Measurements from ENCODE around the gene ARL4A. TPM values are rescaled to one million over a fixed set of nuclear protein-coding genes. Genes with fewer than 3 reads are reported as not detected.

ARL4A gene
- total and polyA plus RNA-seq, 7 experiments from 2014 or later, result 5.5 to 97.4 (median 18.9) TPM

DNA sequence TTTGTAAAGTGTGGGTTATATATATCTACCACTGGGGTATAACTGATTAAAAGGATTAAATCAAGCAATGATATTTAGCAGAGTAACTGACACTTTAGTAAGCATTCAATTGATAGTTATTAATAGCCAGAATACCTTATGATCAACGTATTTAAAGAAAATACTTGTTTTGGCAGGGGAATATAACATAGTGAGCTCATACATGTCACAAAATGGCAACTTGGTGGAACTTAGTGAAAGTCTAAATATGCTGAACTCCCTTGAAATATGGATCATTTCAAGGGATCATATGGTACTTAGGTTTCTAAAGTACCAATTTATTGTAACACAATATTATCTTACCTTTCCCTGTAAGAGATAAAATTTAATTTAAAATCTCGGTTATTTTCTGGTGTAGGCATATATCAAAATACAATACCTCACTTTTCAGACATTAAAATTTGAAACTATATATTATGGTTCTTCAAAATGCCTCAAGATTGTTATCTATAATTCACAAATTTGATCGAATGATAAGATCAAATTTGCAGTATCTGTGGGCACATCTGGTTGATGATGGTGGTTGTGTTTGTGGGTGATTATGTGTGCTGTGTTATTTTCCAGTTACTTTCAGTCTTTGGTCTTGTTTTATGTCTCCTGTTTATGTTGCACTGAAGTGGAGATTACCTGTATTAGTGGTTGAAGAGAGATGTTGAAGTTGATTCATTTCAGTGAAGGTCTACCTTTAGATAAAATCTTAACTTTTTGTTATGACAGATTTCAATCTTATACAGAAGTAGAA, 5.2 kb downstream of the ARL4A start:
- intact Hi-C loops (cut with micrococcal nuclease), result no loop called here
- no peaks in the 10 kb centered on the region for H3K9me3 ChIP-seq (ENCODE audit: control insufficient read depth in 2 of 3, low read length in 3 of 3)
- DNase-seq, result no peak
- H3K36me3 ChIP-seq (ENCODE audit: control insufficient read depth in 2 of 3, insufficient read depth in 3 of 3, low read length in 3 of 3), result no peaks in the 10 kb centered on the region
- CTCF ChIA-PET, result no interaction called here
- Mint-ChIP-seq H3K4me1 (peaks cover 12 to 48% (median 17%) of the 10 kb centered on the region in 7 donors), H3K27me3 (no peaks in the 10 kb centered on the region), H3K27ac (no peak overlapping the region), H3K4me3 (no peak overlapping the region), H3K36me3 (peaks cover 0 to 10% (median 0%) of the 10 kb centered on the region in 5 donors), H3K9me3 (peaks cover 0 to 2% (median 0%) of the 10 kb centered on the region in 11 donors)
- no peak overlapping the region for H3K27ac ChIP-seq (ENCODE audit: low read depth, low read length)
- POLR2A ChIA-PET, result interaction anchor here (0.5 kb wide), 1 partner anchor 10 kb away, joined by 3 read pairs; no protein-coding TSS in a partner anchor
- ATAC-seq, result no peak
- no peak overlapping the region for H3K4me3 ChIP-seq (ENCODE audit: low read length)
- H3K4me1 ChIP-seq (ENCODE audit: control insufficient read depth in 2 of 2, insufficient read depth in 2 of 2, low read length in 2 of 2), result peaks cover 3 to 5% of the 10 kb centered on the region in 2 donors
- H3K27me3 ChIP-seq (ENCODE audit: control insufficient read depth in 2 of 2, insufficient read depth in 2 of 2, low read length in 2 of 2), result no peaks in the 10 kb centered on the region

DNA sequence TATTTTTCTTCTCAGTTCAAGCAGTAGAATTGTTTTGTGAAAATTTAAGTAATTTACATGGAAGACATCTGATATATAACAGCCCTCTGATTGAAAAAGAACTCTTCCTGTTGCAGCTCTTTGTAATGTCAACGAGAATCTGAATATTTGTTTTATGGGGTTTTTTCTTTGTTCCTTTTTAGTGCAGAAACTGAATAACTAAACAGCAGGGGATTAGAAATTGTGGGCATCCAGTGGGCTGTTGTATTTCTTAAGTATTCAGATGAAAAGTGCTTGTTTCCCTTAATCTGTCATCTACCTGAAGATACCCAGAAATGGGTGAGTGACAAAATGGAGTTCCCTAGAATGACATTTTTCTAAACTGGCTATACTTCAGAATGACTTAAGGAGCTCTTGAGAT, 7.4 kb downstream of the ARL4A start:
- ATAC-seq (no peak), DNase-seq (no peak)
- Mint-ChIP-seq H3K27ac (no peak overlapping the region), H3K36me3 (peaks cover 0 to 6% (median 0%) of the 10 kb centered on the region in 5 donors), H3K4me1 (peaks cover 1 to 31% (median 6%) of the 10 kb centered on the region in 7 donors), H3K4me3 (no peak overlapping the region), H3K27me3 (no peaks in the 10 kb centered on the region), H3K9me3 (peaks cover 0 to 2% (median 0%) of the 10 kb centered on the region in 11 donors)
- no peaks in the 10 kb centered on the region for H3K9me3 ChIP-seq (ENCODE audit: control insufficient read depth in 2 of 3, low read length in 3 of 3)
- ChIA-PET POLR2A (no interaction called here), CTCF (no interaction called here)
- H3K27ac ChIP-seq (ENCODE audit: low read depth, low read length), result no peak overlapping the region
- H3K4me1 ChIP-seq (ENCODE audit: control insufficient read depth in 2 of 2, insufficient read depth in 2 of 2, low read length in 2 of 2), result no peaks in the 10 kb centered on the region
- no peaks in the 10 kb centered on the region for H3K36me3 ChIP-seq (ENCODE audit: control insufficient read depth in 2 of 3, insufficient read depth in 3 of 3, low read length in 3 of 3)
- intact Hi-C loops (cut with micrococcal nuclease), result no loop called here
- no peak overlapping the region for H3K4me3 ChIP-seq (ENCODE audit: low read length)
- H3K27me3 ChIP-seq (ENCODE audit: control insufficient read depth in 2 of 2, insufficient read depth in 2 of 2, low read length in 2 of 2), result no peaks in the 10 kb centered on the region

DNA sequence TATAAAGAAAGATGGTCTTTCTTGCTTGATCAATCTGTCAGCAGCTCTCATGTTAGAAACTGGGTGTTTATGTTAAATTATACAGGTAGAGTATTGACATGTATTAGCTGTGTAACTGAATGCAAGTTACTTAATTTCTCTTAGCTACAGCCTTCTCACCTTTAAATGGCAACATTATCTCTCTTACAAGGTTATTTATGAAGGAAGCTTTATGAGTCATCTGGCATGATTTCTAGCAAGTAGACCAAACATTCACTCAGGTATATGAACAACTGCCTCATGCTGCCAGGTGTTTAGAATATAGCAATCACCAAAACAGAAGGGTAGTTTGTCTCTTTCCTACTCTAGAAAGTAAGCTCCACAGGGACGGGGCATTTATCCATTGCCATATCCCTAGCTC, 8.5 kb downstream of the ARL4A start:
- H3K4me3 Mint-ChIP-seq, result no peak overlapping the region
- Histone ChIP-seq H3K27me3 (ENCODE audit: control insufficient read depth in 2 of 2, insufficient read depth in 2 of 2, low read length in 2 of 2) (no peaks in the 10 kb centered on the region), H3K9me3 (ENCODE audit: control insufficient read depth in 2 of 3, low read length in 3 of 3) (no peaks in the 10 kb centered on the region), H3K27ac (ENCODE audit: low read depth, low read length) (no peak overlapping the region), H3K4me1 (ENCODE audit: control insufficient read depth in 2 of 2, insufficient read depth in 2 of 2, low read length in 2 of 2) (no peaks in the 10 kb centered on the region), H3K4me3 (ENCODE audit: low read length) (no peak overlapping the region), H3K36me3 (ENCODE audit: control insufficient read depth in 2 of 3, insufficient read depth in 3 of 3, low read length in 3 of 3) (no peaks in the 10 kb centered on the region)
- H3K4me1 Mint-ChIP-seq, result peaks cover 0 to 23% (median 6%) of the 10 kb centered on the region in 7 donors
- POLR2A ChIA-PET, result no interaction called here
- H3K9me3 Mint-ChIP-seq, result peaks cover 0 to 4% (median 0%) of the 10 kb centered on the region in 11 donors
- CTCF ChIA-PET, result no interaction called here
- ATAC-seq (no peak), DNase-seq (no peak)
- peaks cover 0 to 7% (median 0%) of the 10 kb centered on the region in 5 donors for H3K36me3 Mint-ChIP-seq
- no peaks in the 10 kb centered on the region for H3K27me3 Mint-ChIP-seq
- intact Hi-C loops (cut with micrococcal nuclease), result no loop called here
- H3K27ac Mint-ChIP-seq, result no peak overlapping the region

DNA sequence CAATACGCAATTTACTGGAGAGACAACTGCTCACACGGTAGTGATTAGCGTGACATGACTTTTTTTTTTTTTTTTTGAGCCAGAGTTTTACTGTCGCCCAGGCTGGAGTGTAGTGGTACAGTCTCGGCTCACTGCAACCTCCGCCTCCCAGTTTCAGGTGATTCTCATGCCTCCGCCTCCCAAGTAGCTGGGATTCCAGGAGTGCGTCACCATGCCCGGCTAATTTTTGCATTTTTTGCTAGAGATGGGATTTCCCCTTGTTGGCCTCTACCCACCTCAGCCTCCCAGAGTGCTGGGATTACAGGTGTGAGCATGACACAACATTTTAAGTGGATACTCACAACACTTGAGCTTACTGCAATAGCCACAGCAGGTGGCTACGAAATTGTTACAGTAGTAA, 11.9 kb downstream of the ARL4A start:
- DNase-seq (no peak), ATAC-seq (no peak)
- POLR2A ChIA-PET, result no interaction called here
- no peaks in the 10 kb centered on the region for H3K27me3 ChIP-seq (ENCODE audit: control insufficient read depth in 2 of 2, insufficient read depth in 2 of 2, low read length in 2 of 2)
- CTCF ChIA-PET, result no interaction called here
- Mint-ChIP-seq H3K9me3 (peaks cover 0 to 10% (median 5%) of the 10 kb centered on the region in 11 donors), H3K27ac (no peak overlapping the region), H3K36me3 (peaks cover 0 to 13% (median 4%) of the 10 kb centered on the region in 5 donors), H3K4me3 (no peak overlapping the region), H3K4me1 (peaks cover 0 to 9% (median 0%) of the 10 kb centered on the region in 7 donors), H3K27me3 (no peaks in the 10 kb centered on the region)
- H3K4me1 ChIP-seq (ENCODE audit: control insufficient read depth in 2 of 2, insufficient read depth in 2 of 2, low read length in 2 of 2), result no peaks in the 10 kb centered on the region
- no peaks in the 10 kb centered on the region for H3K9me3 ChIP-seq (ENCODE audit: control insufficient read depth in 2 of 3, low read length in 3 of 3)
- H3K4me3 ChIP-seq (ENCODE audit: low read length), result no peak overlapping the region
- H3K36me3 ChIP-seq (ENCODE audit: control insufficient read depth in 2 of 3, insufficient read depth in 3 of 3, low read length in 3 of 3), result no peaks in the 10 kb centered on the region
- no peak overlapping the region for H3K27ac ChIP-seq (ENCODE audit: low read depth, low read length)
- intact Hi-C loops (cut with micrococcal nuclease), result no loop called here

DNA sequence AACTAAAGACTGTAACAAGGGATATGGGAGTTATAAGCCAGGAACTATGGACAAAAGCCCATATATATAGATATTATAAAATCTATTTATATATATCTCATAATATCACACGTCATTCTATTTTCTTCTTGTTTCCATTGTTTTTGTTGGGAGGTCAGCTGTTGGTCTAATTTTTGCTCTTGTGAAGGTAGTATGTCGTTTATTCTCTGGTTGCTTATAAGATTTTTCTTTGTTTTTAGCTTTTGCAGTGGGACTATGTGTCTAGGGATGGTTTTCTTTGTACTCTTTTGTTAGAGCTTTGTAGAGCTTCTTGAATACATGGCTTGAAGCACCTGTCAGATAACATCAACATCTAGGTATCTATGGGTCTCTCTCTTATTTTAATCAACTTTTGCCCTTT, 14.0 kb downstream of the ARL4A start:
- no peaks in the 10 kb centered on the region for H3K27me3 Mint-ChIP-seq
- no peak for DNase-seq
- Histone ChIP-seq H3K36me3 (ENCODE audit: control insufficient read depth in 2 of 3, insufficient read depth in 3 of 3, low read length in 3 of 3) (no peaks in the 10 kb centered on the region), H3K4me1 (ENCODE audit: control insufficient read depth in 2 of 2, insufficient read depth in 2 of 2, low read length in 2 of 2) (no peaks in the 10 kb centered on the region), H3K27me3 (ENCODE audit: control insufficient read depth in 2 of 2, insufficient read depth in 2 of 2, low read length in 2 of 2) (no peaks in the 10 kb centered on the region), H3K9me3 (ENCODE audit: control insufficient read depth in 2 of 3, low read length in 3 of 3) (no peaks in the 10 kb centered on the region), H3K27ac (ENCODE audit: low read depth, low read length) (no peak overlapping the region), H3K4me3 (ENCODE audit: low read length) (no peak overlapping the region)
- ChIA-PET CTCF (interaction anchor here (1.2 kb wide), 1 partner anchor 15 kb away, joined by 3 read pairs; no protein-coding TSS in a partner anchor), POLR2A (interaction anchor here (0.6 kb wide), 1 partner anchor 486 kb away, joined by 3 read pairs; no protein-coding TSS in a partner anchor)
- H3K9me3 Mint-ChIP-seq, result peaks cover 0 to 10% (median 4%) of the 10 kb centered on the region in 11 donors
- no peak overlapping the region for H3K27ac Mint-ChIP-seq
- peaks cover 0 to 16% (median 4%) of the 10 kb centered on the region in 5 donors for H3K36me3 Mint-ChIP-seq
- intact Hi-C loops (cut with micrococcal nuclease), result no loop called here
- H3K4me3 Mint-ChIP-seq, result no peak overlapping the region
- H3K4me1 Mint-ChIP-seq, result peaks cover 0 to 2% (median 0%) of the 10 kb centered on the region in 7 donors
- ATAC-seq, result no peak

DNA sequence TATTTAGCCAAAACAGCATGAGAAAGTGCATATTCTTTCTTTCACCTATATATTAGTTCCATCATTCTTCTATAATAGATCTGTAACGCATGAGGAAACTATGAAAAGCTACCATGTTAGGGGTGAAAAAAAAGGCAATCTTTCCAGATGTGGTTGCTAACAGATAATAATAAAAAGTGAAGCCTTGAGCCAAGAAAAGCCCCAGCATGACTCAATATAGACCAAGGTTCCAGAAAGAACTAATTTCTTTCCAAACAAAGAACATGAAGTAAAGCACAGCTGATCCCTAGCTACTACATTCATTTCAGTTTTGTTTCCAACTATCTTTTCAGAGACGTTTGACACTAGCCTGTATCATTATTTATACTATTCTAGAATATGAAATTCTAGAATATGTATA, 16.4 kb downstream of the ARL4A start:
- POLR2A ChIA-PET, result no interaction called here
- CTCF ChIA-PET, result no interaction called here
- no peak overlapping the region for H3K4me3 Mint-ChIP-seq

DNA sequence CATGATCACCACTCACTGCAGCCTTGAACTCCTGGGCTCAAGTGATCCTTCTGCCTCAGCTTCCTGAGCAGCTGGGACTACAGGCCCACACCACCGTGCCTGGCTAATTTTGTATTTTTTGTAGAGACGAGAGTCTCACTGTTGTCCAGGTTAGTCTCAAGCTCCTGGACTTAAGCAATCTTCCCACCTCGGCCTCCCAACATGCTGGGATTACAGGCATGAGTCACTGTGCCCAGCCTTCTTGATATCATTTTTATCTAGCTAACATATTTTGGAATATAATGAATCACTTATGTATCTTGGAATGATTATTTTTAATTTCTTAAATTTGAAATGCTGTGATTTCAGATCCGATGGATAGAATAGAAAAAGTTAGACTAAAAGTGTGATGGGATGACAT, 18.4 kb downstream of the ARL4A start:
- ATAC-seq (no peak), DNase-seq (no peak)
- no peaks in the 10 kb centered on the region for H3K36me3 ChIP-seq (ENCODE audit: control insufficient read depth in 2 of 3, insufficient read depth in 3 of 3, low read length in 3 of 3)
- H3K4me3 ChIP-seq (ENCODE audit: low read length), result no peak overlapping the region
- no peaks in the 10 kb centered on the region for H3K4me1 Mint-ChIP-seq
- H3K27me3 Mint-ChIP-seq, result no peaks in the 10 kb centered on the region
- CTCF ChIA-PET, result no interaction called here
- H3K9me3 Mint-ChIP-seq, result peaks cover 0 to 10% (median 3%) of the 10 kb centered on the region in 11 donors
- no peaks in the 10 kb centered on the region for H3K9me3 ChIP-seq (ENCODE audit: control insufficient read depth in 2 of 3, low read length in 3 of 3)
- POLR2A ChIA-PET, result no interaction called here
- peaks cover 0 to 9% (median 3%) of the 10 kb centered on the region in 5 donors for H3K36me3 Mint-ChIP-seq
- no peak overlapping the region for H3K4me3 Mint-ChIP-seq
- H3K27ac ChIP-seq (ENCODE audit: low read depth, low read length), result no peak overlapping the region
- no peaks in the 10 kb centered on the region for H3K27me3 ChIP-seq (ENCODE audit: control insufficient read depth in 2 of 2, insufficient read depth in 2 of 2, low read length in 2 of 2)
- intact Hi-C loops (cut with micrococcal nuclease), result no loop called here
- no peak overlapping the region for H3K27ac Mint-ChIP-seq
- H3K4me1 ChIP-seq (ENCODE audit: control insufficient read depth in 2 of 2, insufficient read depth in 2 of 2, low read length in 2 of 2), result no peaks in the 10 kb centered on the region

More for the DNA sequence above, 16.4 kb downstream of the ARL4A start:
- Histone ChIP-seq H3K27ac (ENCODE audit: low read depth, low read length) (no peak overlapping the region), H3K4me1 (ENCODE audit: control insufficient read depth in 2 of 2, insufficient read depth in 2 of 2, low read length in 2 of 2) (no peaks in the 10 kb centered on the region), H3K9me3 (ENCODE audit: control insufficient read depth in 2 of 3, low read length in 3 of 3) (no peaks in the 10 kb centered on the region), H3K4me3 (ENCODE audit: low read length) (no peak overlapping the region), H3K27me3 (ENCODE audit: control insufficient read depth in 2 of 2, insufficient read depth in 2 of 2, low read length in 2 of 2) (no peaks in the 10 kb centered on the region), H3K36me3 (ENCODE audit: control insufficient read depth in 2 of 3, insufficient read depth in 3 of 3, low read length in 3 of 3) (no peaks in the 10 kb centered on the region)
- no peak overlapping the region for H3K27ac Mint-ChIP-seq
- no peaks in the 10 kb centered on the region for H3K4me1 Mint-ChIP-seq
- peaks cover 0 to 16% (median 4%) of the 10 kb centered on the region in 5 donors for H3K36me3 Mint-ChIP-seq
- ATAC-seq, result no peak
- intact Hi-C loops (cut with micrococcal nuclease), result no loop called here
- DNase-seq, result no peak
- no peaks in the 10 kb centered on the region for H3K27me3 Mint-ChIP-seq
- H3K9me3 Mint-ChIP-seq, result peaks cover 0 to 10% (median 3%) of the 10 kb centered on the region in 11 donors
